Liver (tissue), 9 donors: ENCODE results near the gene OFD1. TPM values are rescaled to one million over a fixed set of nuclear protein-coding genes. Genes with fewer than 3 reads are reported as not detected.

Experiments used
- DNase-seq: peaks from one replicate; pipeline ENCODE4 v3.0.0-alpha.2; 2017; ENCODE audit warnings: low spot score
- H3K27ac ChIP-seq, 2 donors: one replicate each; pipeline ENCODE4 v1.7.0; 2013; ENCODE audit warnings: inconsistent platforms in 2 of 2, low read length in 2 of 2, control low read depth in 1 of 2, low read depth in 1 of 2, mild to moderate bottlenecking in 1 of 2
- H3K27me3 ChIP-seq, 4 donors: one replicate each; pipeline versions ENCODE4 v1.6.1 to v1.7.0; 2013; ENCODE audit warnings: low read length in 3 of 4, inconsistent platforms in 1 of 4, mild to moderate bottlenecking in 1 of 4, moderate library complexity in 1 of 4; ENCODE audit not compliant: control insufficient read depth in 4 of 4, insufficient read depth in 4 of 4
- H3K36me3 ChIP-seq, 4 donors: one replicate each; pipeline versions ENCODE4 v1.6.1 to v1.7.0; 2013; ENCODE audit warnings: low read length in 3 of 4, mild to moderate bottlenecking in 3 of 4, low read depth in 1 of 4, moderate library complexity in 1 of 4; ENCODE audit not compliant: control insufficient read depth in 4 of 4, insufficient read depth in 3 of 4
- H3K4me1 ChIP-seq, 4 donors: one replicate each; pipeline versions ENCODE4 v1.6.1 to v1.7.0; 2013; ENCODE audit warnings: low read length in 3 of 4, mild to moderate bottlenecking in 3 of 4, moderate library complexity in 1 of 4; ENCODE audit not compliant: control insufficient read depth in 4 of 4, insufficient read depth in 4 of 4
- H3K4me3 ChIP-seq, 3 donors: one replicate each; pipeline versions ENCODE4 v1.6.1 to v1.7.0; 2013; ENCODE audit warnings: low read length in 3 of 3, control low read depth in 1 of 3, low read depth in 1 of 3, mild to moderate bottlenecking in 1 of 3
- H3K9ac ChIP-seq, 2 donors: one replicate each; pipeline ENCODE4 v1.7.0; 2013; ENCODE audit warnings: low read length in 2 of 2, mild to moderate bottlenecking in 2 of 2, moderate library complexity in 2 of 2, control low read depth in 1 of 2, low read depth in 1 of 2
- H3K9me3 ChIP-seq, 4 donors: one replicate each; pipeline versions ENCODE4 v1.6.1 to v1.7.0; 2013; ENCODE audit warnings: low read length in 3 of 4; ENCODE audit not compliant: control insufficient read depth in 4 of 4
- ATF3 ChIP-seq: IDR thresholded peaks from 2 replicates; pipeline ENCODE4 v1.6.1; 2016; ENCODE audit warnings: antibody characterized with exemption
- CTCF ChIP-seq: fragments of 150-350 bp; IDR thresholded peaks from 2 replicates; pipeline ENCODE4 v1.5.1; 2017; ENCODE audit warnings: improper control_type of control experiment, low read depth, low read length; ENCODE audit not compliant: missing input control
- EGR1 ChIP-seq, 2 donors: IDR thresholded peaks; 2 replicates each; pipeline ENCODE4 v1.6.1; 2016 to 2018; ENCODE audit warnings: antibody characterized with exemption in 2 of 2, low read depth in 2 of 2
- FOXA1 ChIP-seq: IDR thresholded peaks from 2 replicates; pipeline ENCODE4 v1.6.1; 2016; ENCODE audit warnings: antibody characterized with exemption
- FOXA2 ChIP-seq: IDR thresholded peaks from 2 replicates; pipeline ENCODE4 v1.6.1; 2016; ENCODE audit warnings: antibody characterized with exemption
- GABPA ChIP-seq, 2 donors: IDR thresholded peaks in 1 of 2; conservative IDR thresholded peaks in 1 of 2; 2 replicates each; pipeline ENCODE4 v1.6.1; 2016; ENCODE audit warnings: antibody characterized with exemption in 2 of 2, mild to moderate bottlenecking in 1 of 2, moderate library complexity in 1 of 2
- HNF4A ChIP-seq, 2 donors: conservative IDR thresholded peaks; 2 replicates each; pipeline ENCODE4 v1.6.1; 2016; ENCODE audit warnings: antibody characterized with exemption in 2 of 2, mild to moderate bottlenecking in 2 of 2
- HNF4G ChIP-seq: IDR thresholded peaks from 2 replicates; pipeline ENCODE4 v1.6.1; 2016; ENCODE audit warnings: antibody characterized with exemption
- JUND ChIP-seq, 2 donors: IDR thresholded peaks; 2 replicates each; pipeline ENCODE4 v1.6.1; 2016; ENCODE audit warnings: antibody characterized with exemption in 2 of 2
- MAX ChIP-seq: IDR thresholded peaks from 2 replicates; pipeline ENCODE4 v1.6.1; 2016; ENCODE audit warnings: antibody characterized with exemption
- NR2F2 ChIP-seq: IDR thresholded peaks from 2 replicates; pipeline ENCODE4 v1.6.1; 2016; ENCODE audit warnings: antibody characterized with exemption
- RAD21 ChIP-seq, 2 donors: IDR thresholded peaks; 2 replicates each; pipeline ENCODE4 v1.6.1; 2016; ENCODE audit warnings: antibody characterized with exemption in 2 of 2, mild to moderate bottlenecking in 2 of 2
- REST ChIP-seq: IDR thresholded peaks from 2 replicates; pipeline ENCODE4 v1.6.1; 2016; ENCODE audit warnings: antibody characterized with exemption, mild to moderate bottlenecking
- RXRA ChIP-seq, 2 donors: IDR thresholded peaks; 2 replicates each; pipeline ENCODE4 v1.6.1; 2017 to 2018; ENCODE audit warnings: antibody characterized with exemption in 2 of 2, mild to moderate bottlenecking in 1 of 2
- SP1 ChIP-seq: IDR thresholded peaks from 2 replicates; pipeline ENCODE4 v1.6.1; 2018; ENCODE audit warnings: antibody characterized with exemption, mild to moderate bottlenecking
- TAF1 ChIP-seq: conservative IDR thresholded peaks from 2 replicates; pipeline ENCODE4 v1.6.1; 2016; ENCODE audit warnings: antibody characterized with exemption, mild to moderate bottlenecking
- YY1 ChIP-seq: IDR thresholded peaks from 2 replicates; pipeline ENCODE4 v1.6.1; 2016; ENCODE audit warnings: antibody characterized with exemption, mild to moderate bottlenecking
- ZBTB33 ChIP-seq: IDR thresholded peaks from 2 replicates; pipeline ENCODE4 v1.6.1; 2016; ENCODE audit warnings: antibody characterized with exemption
- WGBS: extraction: QIAGEN DNeasy Blood & Tissue Kit; methylation state at CpG from one replicate; pipeline ENCODE4 v1.1.7; 2013; 5-methylcytosine and 5-hydroxymethylcytosine counted together
- polyA plus RNA-seq, 2 donors: library from polyadenylated mRNA; stranded (reverse) in 1 of 2; unstranded in 1 of 2; fragments of 200-250 nt in 1 of 2; fragments of >200 nt in 1 of 2; fragmentation: Nextera tagmentation in 1 of 2; extraction: Ambion mirVana in 1 of 2; gene quantifications; one replicate each; pipeline versions ENCODE4 v1.2.1 to v1.2.3, GENCODE V29; 2013 to 2015
- total RNA-seq, 2 donors: library from RNA; depleted of rRNA; stranded (reverse); fragments of >200 nt; gene quantifications; one replicate each; pipeline ENCODE4 v1.2.3, GENCODE V29; 2014
- donor health status: healthy.
- donor health status: healthy.
- donor health status: healthy.
- donor health status: healthy.
- donor health status: healthy.

Gene OFD1
- total and polyA plus RNA-seq, 4 donors: 2.9 to 15.7 (median 9.6) TPM

- DNase-seq: no peak
- Histone ChIP-seq H3K4me3 (no peak overlapping the region), H3K9ac (no peak overlapping the region), H3K9me3 (no peaks in the 10 kb centered on the region), H3K4me1 (no peaks in the 10 kb centered on the region), H3K36me3 (peaks cover 1 to 19% (median 4%) of the 10 kb centered on the region in 4 donors), H3K27me3 (no peaks in the 10 kb centered on the region), H3K27ac (no peak overlapping the region)
- TF ChIP-seq FOXA2 (no peak), ATF3 (no peak), NR2F2 (no peak)
- WGBS: 93% methylated on average over 3 of the region's 3 CpGs
Measured at GRCh38 chrX:13748486-13748885, 13.9 kb downstream of the OFD1 start.

DNA sequence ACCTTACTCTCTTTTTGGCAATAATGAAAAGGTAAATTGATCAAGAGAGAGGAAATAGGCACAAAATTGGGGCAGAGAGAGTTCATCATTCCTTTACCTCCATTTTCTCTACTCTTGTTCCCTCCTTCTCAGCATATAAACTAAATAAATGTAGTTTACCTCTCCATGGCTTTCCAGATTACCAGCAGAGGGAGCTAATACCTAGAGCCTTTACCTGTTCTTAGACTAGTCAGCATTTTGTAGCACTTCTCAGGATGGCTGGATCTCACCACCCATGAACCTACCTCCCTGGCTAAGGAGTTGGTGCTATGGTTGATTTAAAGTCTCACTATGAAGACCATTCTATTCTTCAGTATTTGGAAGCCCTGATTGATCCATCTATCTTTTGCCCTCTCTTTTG is 15.7 kb downstream of the OFD1 start:
- peaks cover 1 to 19% (median 3%) of the 10 kb centered on the region in 4 donors for H3K36me3 ChIP-seq
- TF ChIP-seq JUND (IDR thresholded peaks at IDR 0.05): no peak
- no peak for TF ChIP-seq EGR1 (IDR thresholded peaks at IDR 0.05; ENCODE audit: low read depth in 2 of 2)
- TF ChIP-seq CTCF: peak; percentile 56
- TF ChIP-seq HNF4G: no peak
- TF ChIP-seq RAD21 (IDR thresholded peaks at IDR 0.05): peak; percentile 71 to 81
- DNase-seq: no peak

DNA sequence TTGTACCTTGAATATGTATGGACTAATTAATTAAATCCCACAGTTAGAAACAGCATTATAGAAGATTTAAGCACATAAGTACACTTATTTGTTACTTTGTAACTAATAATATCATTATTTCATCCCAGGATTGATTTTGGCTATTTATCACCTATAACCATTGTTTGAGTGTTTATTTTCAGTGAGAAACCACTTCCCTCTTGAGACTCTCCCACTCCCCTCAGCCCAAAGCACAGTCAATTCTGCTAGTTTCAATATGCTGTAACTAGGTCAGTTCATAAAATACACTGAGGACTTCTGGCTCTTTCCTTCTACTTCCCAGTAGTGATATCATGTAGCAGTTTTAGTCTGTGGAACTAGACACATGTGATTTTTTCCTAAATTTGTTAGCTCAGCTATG is 16.3 kb downstream of the OFD1 start:
- Histone ChIP-seq H3K4me3 (no peak overlapping the region), H3K4me1 (no peaks in the 10 kb centered on the region)

More for the DNA sequence above, 15.7 kb downstream of the OFD1 start:
- Histone ChIP-seq H3K27ac (no peak overlapping the region), H3K9ac (no peak overlapping the region), H3K27me3 (no peaks in the 10 kb centered on the region), H3K4me3 (no peak overlapping the region), H3K9me3 (no peaks in the 10 kb centered on the region), H3K4me1 (no peaks in the 10 kb centered on the region)

More for the DNA sequence above, 16.3 kb downstream of the OFD1 start:
- H3K9ac ChIP-seq: no peak overlapping the region
- no peak for DNase-seq
- TF ChIP-seq RAD21 (IDR thresholded peaks at IDR 0.05) (no peak), TAF1 (no peak), SP1 (no peak), GABPA (IDR thresholded peaks at IDR 0.05 in 1 of 2, conservative IDR thresholded peaks at IDR 0.05 in 1 of 2) (no peak), RXRA (IDR thresholded peaks at IDR 0.05) (no peak), HNF4A (conservative IDR thresholded peaks at IDR 0.05) (no peak), ZBTB33 (no peak), YY1 (no peak), ATF3 (no peak), NR2F2 (no peak), MAX (no peak), FOXA2 (no peak), REST (no peak), FOXA1 (no peak), CTCF (no peak), EGR1 (IDR thresholded peaks at IDR 0.05; ENCODE audit: low read depth in 2 of 2) (no peak)
- no peaks in the 10 kb centered on the region for H3K27me3 ChIP-seq
- no peak overlapping the region for H3K27ac ChIP-seq
- H3K9me3 ChIP-seq: no peaks in the 10 kb centered on the region
- H3K36me3 ChIP-seq: peaks cover 1 to 19% (median 3%) of the 10 kb centered on the region in 4 donors
